WTC11 (cell line): Measurements from ENCODE around the gene TNIK. TPM values are rescaled to one million over a fixed set of nuclear protein-coding genes. Genes with fewer than 3 reads are reported as not detected.

Source experiments
- ATAC-seq: fragments of 200-7000 bp; cut with Tn5 transposase; 2 replicates; pipeline ENCODE4 v1.10.0; 2021; ENCODE audit warnings: mild to moderate bottlenecking, moderate library complexity
- CTCF ChIA-PET: fragments of 300-600 bp; sonication (Branson Sonifier 250); formaldehyde crosslinking; loops from one replicate; lab custom pipeline; 2021; ENCODE audit warnings: antibody characterized with exemption; lab: Charles Lee
- POLR2A ChIA-PET: fragments of 350-600 bp; sonication (Branson Sonifier 250); formaldehyde crosslinking; loops from one replicate; lab custom pipeline; 2021; ENCODE audit warnings: antibody characterized with exemption; lab: Charles Lee
- DNase-seq: peaks from one replicate; pipeline ENCODE4 v3.0.0; 2021; ENCODE audit warnings: low spot score
- H3K27ac Mint-ChIP-seq: 2 replicates; pipeline ENCODE4 v1.8.0; 2021; ENCODE audit warnings: mixed read lengths
- H3K27me3 Mint-ChIP-seq: 2 replicates; pipeline ENCODE4 v1.8.0; 2021; ENCODE audit warnings: low read depth, mild to moderate bottlenecking, moderate library complexity, mixed read lengths
- H3K36me3 Mint-ChIP-seq: 2 replicates; pipeline ENCODE4 v1.8.0; 2021; ENCODE audit warnings: mixed read lengths
- H3K4me1 Mint-ChIP-seq: 2 replicates; pipeline ENCODE4 v1.8.0; 2022; ENCODE audit warnings: mixed read lengths
- H3K4me3 Mint-ChIP-seq: 2 replicates; pipeline ENCODE4 v1.8.0; 2021; ENCODE audit warnings: mild to moderate bottlenecking, moderate library complexity, mixed read lengths
- H3K9me3 Mint-ChIP-seq: 2 replicates; pipeline ENCODE4 v1.8.0; 2021; ENCODE audit warnings: mixed read lengths
- AR ChIP-seq: fragments of 250-450 bp; sonication (Bioruptor Pico); IDR thresholded peaks from 2 replicates; pipeline ENCODE4 v1.9.0; 2021; ENCODE audit warnings: mild to moderate bottlenecking
- ARID4B ChIP-seq: sonication (generic); formaldehyde crosslinking; IDR thresholded peaks from 2 replicates; pipeline ENCODE4 v1.8.0; 2023; ENCODE audit warnings: missing genetic modification reagents, mild to moderate bottlenecking, borderline replicate concordance
- ATF1 ChIP-seq: sonication (generic); formaldehyde crosslinking; IDR thresholded peaks from 2 replicates; pipeline ENCODE4 v1.8.1; 2023; ENCODE audit warnings: mild to moderate bottlenecking, moderate library complexity, missing genetic modification reagents
- ATF3 ChIP-seq: sonication (generic); formaldehyde crosslinking; conservative IDR thresholded peaks from 2 replicates; pipeline ENCODE4 v1.8.1; 2022; ENCODE audit warnings: mild to moderate bottlenecking, missing genetic modification reagents
- CREM ChIP-seq: sonication (generic); formaldehyde crosslinking; IDR thresholded peaks from 2 replicates; pipeline ENCODE4 v1.8.1; 2022; ENCODE audit warnings: mild to moderate bottlenecking, missing genetic modification reagents, moderate library complexity
- FOXJ3 ChIP-seq: sonication (generic); formaldehyde crosslinking; IDR thresholded peaks from 2 replicates; pipeline ENCODE4 v1.9.0; 2021; ENCODE audit warnings: missing genetic modification reagents, mild to moderate bottlenecking, borderline replicate concordance
- HMGA2 ChIP-seq: fragments of 250-450 bp; sonication (Bioruptor Pico); IDR thresholded peaks from 2 replicates; pipeline ENCODE4 v1.4.0; 2021; ENCODE audit warnings: mild to moderate bottlenecking, moderate library complexity
- JUN ChIP-seq: sonication (generic); formaldehyde crosslinking; IDR thresholded peaks from 2 replicates; pipeline ENCODE4 v1.8.0; 2023; ENCODE audit warnings: mild to moderate bottlenecking, missing genetic modification reagents
- MYBL2 ChIP-seq: sonication (generic); formaldehyde crosslinking; IDR thresholded peaks from 2 replicates; pipeline ENCODE4 v1.8.1; 2023; ENCODE audit warnings: mild to moderate bottlenecking, moderate library complexity, missing genetic modification reagents
- NFATC4 ChIP-seq: fragments of 250-450 bp; sonication (Bioruptor Pico); IDR thresholded peaks from 2 replicates; pipeline ENCODE4 v1.9.0; 2021; ENCODE audit warnings: mild to moderate bottlenecking
- NR1H2 ChIP-seq: sonication (generic); formaldehyde crosslinking; IDR thresholded peaks from 2 replicates; pipeline ENCODE4 v1.9.0; 2021; ENCODE audit warnings: mild to moderate bottlenecking, moderate library complexity, missing genetic modification reagents
- NR2C2 ChIP-seq: sonication (generic); formaldehyde crosslinking; IDR thresholded peaks from 2 replicates; pipeline ENCODE4 v1.8.0; 2022; ENCODE audit warnings: mild to moderate bottlenecking, missing genetic modification reagents
- SMAD4 ChIP-seq: sonication (generic); formaldehyde crosslinking; IDR thresholded peaks from 2 replicates; pipeline ENCODE4 v1.8.0; 2022; ENCODE audit warnings: mild to moderate bottlenecking, missing genetic modification reagents
- SP1 ChIP-seq: sonication (generic); formaldehyde crosslinking; conservative IDR thresholded peaks from 2 replicates; pipeline ENCODE4 v1.8.1; 2022; ENCODE audit warnings: missing genetic modification reagents
- TEAD4 ChIP-seq: sonication (generic); formaldehyde crosslinking; IDR thresholded peaks from 2 replicates; pipeline ENCODE4 v1.8.0; 2022; ENCODE audit warnings: mild to moderate bottlenecking, missing genetic modification reagents
- USF2 ChIP-seq: sonication (generic); formaldehyde crosslinking; IDR thresholded peaks from 2 replicates; pipeline ENCODE4 v1.8.1; 2023; ENCODE audit warnings: mild to moderate bottlenecking, missing genetic modification reagents, moderate library complexity
- ZNF121 ChIP-seq: sonication (generic); formaldehyde crosslinking; IDR thresholded peaks from 2 replicates; pipeline ENCODE4 v1.8.0; 2023; ENCODE audit warnings: missing genetic modification reagents
- ZNF219 ChIP-seq: sonication (generic); formaldehyde crosslinking; IDR thresholded peaks from 2 replicates; pipeline ENCODE4 v1.8.0; 2023; ENCODE audit warnings: missing genetic modification reagents, mild to moderate bottlenecking, borderline replicate concordance
- ZNF425 ChIP-seq: fragments of 250-450 bp; sonication (Bioruptor Pico); conservative IDR thresholded peaks from 2 replicates; pipeline ENCODE4 v1.9.0; 2021; ENCODE audit warnings: mild to moderate bottlenecking
- total RNA-seq: library from RNA; stranded (reverse); gene quantifications from 3 replicates; pipeline ENCODE4 v1.2.3, GENCODE V29; 2021
- TF ChIP-seq, protein P1 (sequence below): sonication (generic); formaldehyde crosslinking; IDR thresholded peaks from 2 replicates; pipeline ENCODE4 v1.8.0; 2022; ENCODE audit warnings: mild to moderate bottlenecking, missing genetic modification reagents
- TF ChIP-seq, protein P2 (sequence below): sonication (generic); formaldehyde crosslinking; IDR thresholded peaks from 2 replicates; pipeline ENCODE4 v1.8.1; 2023; ENCODE audit warnings: mild to moderate bottlenecking, missing genetic modification reagents
- TF ChIP-seq, protein P3 (sequence below): sonication (generic); formaldehyde crosslinking; IDR thresholded peaks from 2 replicates; pipeline ENCODE4 v1.8.1; 2022; ENCODE audit warnings: missing genetic modification reagents, borderline replicate concordance

The TNIK gene
- total RNA-seq, 1 experiment from 2014 or later = 50.3 TPM

DNA sequence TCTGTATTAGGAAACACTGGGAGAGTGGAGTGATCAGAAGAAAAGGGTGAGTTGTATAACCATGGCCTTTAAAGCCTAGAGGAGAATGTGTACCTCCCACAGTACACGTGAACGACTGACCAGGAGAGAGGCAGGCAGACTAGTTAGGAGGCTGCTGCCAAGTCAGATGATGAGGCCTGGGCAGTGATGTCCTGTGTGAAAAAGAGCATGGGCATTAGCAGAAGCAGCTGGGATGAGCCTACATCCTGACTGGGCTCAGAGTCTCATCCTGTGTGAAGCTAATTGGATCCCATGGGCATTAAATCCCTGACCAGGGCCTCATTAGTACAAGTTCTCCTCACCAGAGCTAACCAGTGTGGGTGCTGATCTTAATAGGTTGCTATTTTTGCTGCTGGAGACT is 344.5 kb downstream of the TNIK start:
- no peak overlapping the region for H3K27ac Mint-ChIP-seq
- ATAC-seq = no peak
- TF ChIP-seq ATF1 (CRISPR knock-in tag) (no peak), USF2 (no peak), SMAD4 (CRISPR knock-in tag) (no peak), SP1 (CRISPR knock-in tag) (no peak), ZNF219 (no peak), NR1H2 (CRISPR knock-in tag) (no peak), JUN (CRISPR knock-in tag) (no peak), TEAD4 (no peak), NFATC4 (CRISPR knock-in tag) (no peak), NR2C2 (CRISPR knock-in tag) (no peak), CREM (no peak), ATF3 (CRISPR knock-in tag) (no peak), ZNF121 (no peak), FOXJ3 (CRISPR knock-in tag) (no peak)
- TF ChIP-seq, protein P1, sequence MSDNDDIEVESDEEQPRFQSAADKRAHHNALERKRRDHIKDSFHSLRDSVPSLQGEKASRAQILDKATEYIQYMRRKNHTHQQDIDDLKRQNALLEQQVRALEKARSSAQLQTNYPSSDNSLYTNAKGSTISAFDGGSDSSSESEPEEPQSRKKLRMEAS (CRISPR knock-in tag) = no peak
- TF ChIP-seq, protein P2, sequence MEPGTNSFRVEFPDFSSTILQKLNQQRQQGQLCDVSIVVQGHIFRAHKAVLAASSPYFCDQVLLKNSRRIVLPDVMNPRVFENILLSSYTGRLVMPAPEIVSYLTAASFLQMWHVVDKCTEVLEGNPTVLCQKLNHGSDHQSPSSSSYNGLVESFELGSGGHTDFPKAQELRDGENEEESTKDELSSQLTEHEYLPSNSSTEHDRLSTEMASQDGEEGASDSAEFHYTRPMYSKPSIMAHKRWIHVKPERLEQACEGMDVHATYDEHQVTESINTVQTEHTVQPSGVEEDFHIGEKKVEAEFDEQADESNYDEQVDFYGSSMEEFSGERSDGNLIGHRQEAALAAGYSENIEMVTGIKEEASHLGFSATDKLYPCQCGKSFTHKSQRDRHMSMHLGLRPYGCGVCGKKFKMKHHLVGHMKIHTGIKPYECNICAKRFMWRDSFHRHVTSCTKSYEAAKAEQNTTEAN (CRISPR knock-in tag) = no peak
- TF ChIP-seq, protein P3, sequence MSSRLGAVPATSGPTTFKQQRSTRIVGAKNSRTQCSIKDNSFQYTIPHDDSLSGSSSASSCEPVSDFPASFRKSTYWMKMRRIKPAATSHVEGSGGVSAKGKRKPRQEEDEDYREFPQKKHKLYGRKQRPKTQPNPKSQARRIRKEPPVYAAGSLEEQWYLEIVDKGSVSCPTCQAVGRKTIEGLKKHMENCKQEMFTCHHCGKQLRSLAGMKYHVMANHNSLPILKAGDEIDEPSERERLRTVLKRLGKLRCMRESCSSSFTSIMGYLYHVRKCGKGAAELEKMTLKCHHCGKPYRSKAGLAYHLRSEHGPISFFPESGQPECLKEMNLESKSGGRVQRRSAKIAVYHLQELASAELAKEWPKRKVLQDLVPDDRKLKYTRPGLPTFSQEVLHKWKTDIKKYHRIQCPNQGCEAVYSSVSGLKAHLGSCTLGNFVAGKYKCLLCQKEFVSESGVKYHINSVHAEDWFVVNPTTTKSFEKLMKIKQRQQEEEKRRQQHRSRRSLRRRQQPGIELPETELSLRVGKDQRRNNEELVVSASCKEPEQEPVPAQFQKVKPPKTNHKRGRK = no peak
- TF ChIP-seq, all 79 proteins: peak for 0
- Mint-ChIP-seq H3K27me3 (peaks cover 9% of the 10 kb centered on the region), H3K9me3 (peaks cover 7% of the 10 kb centered on the region), H3K36me3 (peaks cover 34% of the 10 kb centered on the region), H3K4me1 (peaks cover 14% of the 10 kb centered on the region), H3K4me3 (no peak overlapping the region)
- ChIA-PET POLR2A (no interaction called here), CTCF (no interaction called here)
- DNase-seq = no peak

GRCh38 chr3:171113716-171114115 is 346.5 kb downstream of the TNIK start:
- H3K27me3 Mint-ChIP-seq = peaks cover 9% of the 10 kb centered on the region
- peak; percentile 97 for ATAC-seq
- no peak overlapping the region for H3K4me3 Mint-ChIP-seq
- ChIA-PET CTCF (interaction anchor here (0.6 to 2.1 kb wide), 19 partner anchors 9 to 978 kb away, joined by 3 to 12 read pairs (median 4); no protein-coding TSS in a partner anchor), POLR2A (interaction anchor here (0.6 kb wide), 1 partner anchor 12 kb away, joined by 3 read pairs; no protein-coding TSS in a partner anchor)
- H3K9me3 Mint-ChIP-seq = no peaks in the 10 kb centered on the region
- H3K36me3 Mint-ChIP-seq = peaks cover 30% of the 10 kb centered on the region
- DNase-seq = peak; percentile 45
- H3K27ac Mint-ChIP-seq = no peak overlapping the region
- peaks cover 14% of the 10 kb centered on the region for H3K4me1 Mint-ChIP-seq
- TF ChIP-seq ZNF425 (CRISPR knock-in tag) = no peak
- no peak for TF ChIP-seq MYBL2 (CRISPR knock-in tag)
- TF ChIP-seq ARID4B = no peak
- no peak for TF ChIP-seq AR
- TF ChIP-seq TEAD4 = no peak
- no peak for TF ChIP-seq HMGA2 (CRISPR knock-in tag)
